ENCODE results near the gene AUTS2.

Gene AUTS2

GRCh38 chr7:70069977-70070376 lies 471.7 kb downstream of the AUTS2 start:
- no peak for DNase-seq (ENCODE audit: low read depth)

GRCh38 chr7:70071766-70072165 lies 473.5 kb downstream of the AUTS2 start:
- DNase-seq (ENCODE audit: low read depth) = no peak

GRCh38 chr7:70072220-70072619 lies 473.9 kb downstream of the AUTS2 start:
- no peak for DNase-seq (ENCODE audit: low read depth)

GRCh38 chr7:70076325-70076724 lies 478.1 kb downstream of the AUTS2 start:
- no peak for DNase-seq (ENCODE audit: low read depth)

GRCh38 chr7:70082099-70082611 lies 483.9 kb downstream of the AUTS2 start:
- no peak for DNase-seq (ENCODE audit: low read depth)

GRCh38 chr7:70091362-70091761 lies 493.1 kb downstream of the AUTS2 start:
- DNase-seq (ENCODE audit: low read depth) = no peak

- no peak for DNase-seq (ENCODE audit: low read depth)
Measured at GRCh38 chr7:70092314-70093204, 494.3 kb downstream of the AUTS2 start.

- no peak for DNase-seq (ENCODE audit: low read depth)
Measured at GRCh38 chr7:70093205-70093904, 495.1 kb downstream of the AUTS2 start.

- no peak for DNase-seq (ENCODE audit: low read depth)
Measured at GRCh38 chr7:70094831-70095230, 496.6 kb downstream of the AUTS2 start.

- DNase-seq (ENCODE audit: low read depth) = no peak
Measured at GRCh38 chr7:70097645-70098044, 499.4 kb downstream of the AUTS2 start.

- no peak for DNase-seq (ENCODE audit: low read depth)
Measured at GRCh38 chr7:70098133-70098561, 499.9 kb downstream of the AUTS2 start.

GRCh38 chr7:70098905-70099672 lies 500.8 kb downstream of the AUTS2 start:
- no peak for DNase-seq (ENCODE audit: low read depth)

- DNase-seq (ENCODE audit: low read depth) = no peak
Measured at GRCh38 chr7:70104243-70104642, 506.0 kb downstream of the AUTS2 start.

- no peak for DNase-seq (ENCODE audit: low read depth)
Measured at GRCh38 chr7:70113078-70113477, 514.8 kb downstream of the AUTS2 start.

GRCh38 chr7:70113536-70113935 lies 515.3 kb downstream of the AUTS2 start:
- DNase-seq (ENCODE audit: low read depth) = no peak

GRCh38 chr7:70114806-70115205 lies 516.5 kb downstream of the AUTS2 start:
- DNase-seq (ENCODE audit: low read depth) = no peak

GRCh38 chr7:70116244-70116643 lies 518.0 kb downstream of the AUTS2 start:
- DNase-seq (ENCODE audit: low read depth) = no peak

- DNase-seq (ENCODE audit: low read depth) = no peak
Measured at GRCh38 chr7:70116867-70117266, 518.6 kb downstream of the AUTS2 start.

- no peak for DNase-seq (ENCODE audit: low read depth)
Measured at GRCh38 chr7:70120851-70121250, 522.6 kb downstream of the AUTS2 start.

GRCh38 chr7:70131817-70132216 lies 533.5 kb downstream of the AUTS2 start:
- DNase-seq (ENCODE audit: low read depth) = no peak

- no peak for DNase-seq (ENCODE audit: low read depth)
Measured at GRCh38 chr7:70132226-70132851, 534.1 kb downstream of the AUTS2 start.

Measured in ELR (cell line).